ENCODE measurements around the gene ZFYVE16. TPM values are rescaled to one million over a fixed set of nuclear protein-coding genes. Genes with fewer than 3 reads are reported as not detected.

Gene ZFYVE16
- total and polyA plus RNA-seq, 2 of the 13 experiments (the other 11 are each of a cell fraction or from before 2014, with no cell fraction given), result 9.3 to 33.3 TPM

DNA sequence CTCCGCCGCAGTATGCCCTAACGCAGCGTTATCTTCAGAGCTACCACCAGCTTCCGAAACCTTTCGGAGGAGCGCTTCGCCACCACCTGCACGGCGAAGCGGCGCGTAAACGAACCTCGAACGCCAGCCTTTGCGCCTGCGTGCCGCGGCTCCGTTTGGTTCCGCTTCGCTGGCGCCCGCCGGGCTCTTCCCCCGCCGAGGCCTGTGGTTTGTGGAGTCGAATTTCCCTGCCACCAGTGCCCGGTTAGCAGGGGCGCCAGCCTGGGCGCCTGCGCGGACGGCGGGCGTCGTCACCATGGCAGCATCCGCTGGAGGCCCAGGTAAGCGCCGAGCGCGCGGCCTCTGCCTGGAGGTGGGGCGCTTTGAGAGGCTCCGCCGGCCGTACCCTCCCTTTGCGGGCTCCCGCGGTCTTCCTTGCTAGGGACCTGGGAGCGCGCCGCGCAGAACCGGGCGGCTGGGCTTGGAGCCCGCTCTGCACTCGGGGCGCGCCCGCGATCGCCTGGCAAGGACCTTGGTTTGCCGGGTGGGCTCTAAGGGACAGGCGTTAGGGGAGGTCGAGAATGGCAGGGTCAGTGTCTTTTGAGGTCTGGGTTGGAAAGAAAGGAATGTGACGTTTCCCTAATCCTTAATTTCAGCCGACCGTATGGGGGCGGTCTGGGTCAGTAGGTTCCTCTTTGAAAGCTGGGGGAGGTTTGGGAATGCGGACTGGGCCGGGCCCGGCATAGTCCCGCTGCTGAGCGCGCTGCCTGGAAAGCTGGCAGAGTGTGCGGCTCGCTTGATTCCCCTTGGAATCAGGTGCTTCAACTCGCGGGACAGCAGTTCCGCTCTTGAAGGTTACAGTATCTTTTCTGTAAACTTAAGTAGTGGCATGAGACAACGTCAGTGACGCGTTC lies 80.2 kb downstream of the ZFYVE16 start, which contains the start of gene FAM151B (continued):
- TF ChIP-seq NR2C2 (CRISPR knock-in tag; IDR thresholded peaks at IDR 0.05; ENCODE audit: borderline replicate concordance) (peak; percentile 57), ZNF552 (CRISPR knock-in tag; IDR thresholded peaks at IDR 0.05; ENCODE audit: borderline replicate concordance) (0 out of 2 replicates have a peak, but pooled peaks have one; percentile 39), ZNF382 (CRISPR knock-in tag; IDR thresholded peaks at IDR 0.05; ENCODE audit: borderline replicate concordance) (no peak), ZFP41 (CRISPR knock-in tag; IDR thresholded peaks at IDR 0.05; ENCODE audit: borderline replicate concordance) (no peak), CEBPB (IDR thresholded peaks at IDR 0.05; ENCODE audit: borderline replicate concordance, low read depth, low read length) (no peak), NFKBIZ (CRISPR knock-in tag; IDR thresholded peaks at IDR 0.05) (no peak), ZNF121 (CRISPR knock-in tag; IDR thresholded peaks at IDR 0.05) (peak; percentile 75; the same call in 1 of the 2 replicates), GABPA (IDR thresholded peaks at IDR 0.05; ENCODE audit: low read depth, low read length) (no peak), GABPA (CRISPR knock-in tag; IDR thresholded peaks at IDR 0.05; ENCODE audit: low read depth) (peak; percentile 59; the same call in 1 of the 2 replicates), ZNF782 (CRISPR knock-in tag; IDR thresholded peaks at IDR 0.05; ENCODE audit: borderline replicate concordance) (peak; percentile 62; the same call in 1 of the 2 replicates), THYN1 (CRISPR knock-in tag; IDR thresholded peaks at IDR 0.05; ENCODE audit: borderline replicate concordance, low read depth) (peak; percentile 89; the same call in 1 of the 2 replicates), PAWR (CRISPR knock-in tag; IDR thresholded peaks at IDR 0.05; ENCODE audit: borderline replicate concordance) (no peak), ZNF17 (CRISPR knock-in tag; IDR thresholded peaks at IDR 0.05) (peak; percentile 63; the same call in 1 of the 2 replicates), ZMYM2 (CRISPR knock-in tag; IDR thresholded peaks at IDR 0.05) (peak; percentile 68; the same call in 1 of the 2 replicates), BCL6 (CRISPR knock-in tag; IDR thresholded peaks at IDR 0.05) (peak; percentile 43), ZNF564 (CRISPR knock-in tag; IDR thresholded peaks at IDR 0.05) (no peak), RNF2 (conservative IDR thresholded peaks at IDR 0.05; ENCODE audit: low read depth) (peak; percentile 72; the same call in 1 of the 2 replicates), KLF16 (CRISPR knock-in tag; IDR thresholded peaks at IDR 0.05) (0 out of 4 replicates have a peak, but pooled peaks of 1 of the 2 experiments have one; percentile 44), ARNT (IDR thresholded peaks at IDR 0.05) (no peak), ESRRA (CRISPR knock-in tag; IDR thresholded peaks at IDR 0.05; ENCODE audit: low read depth) (no peak), RXRA (CRISPR knock-in tag; IDR thresholded peaks at IDR 0.05) (peak; percentile 51; the same call in 1 of the 2 replicates), BHLHE40 (IDR thresholded peaks at IDR 0.05; ENCODE audit: low read length) (no peak), SNAPC2 (CRISPR knock-in tag; IDR thresholded peaks at IDR 0.05) (peak; percentile 85), FOXK1 (CRISPR knock-in tag; IDR thresholded peaks at IDR 0.05; ENCODE audit: borderline replicate concordance, low read depth) (0 out of 2 replicates have a peak, but pooled peaks have one; percentile 17)
- TF ChIP-seq, protein P1, sequence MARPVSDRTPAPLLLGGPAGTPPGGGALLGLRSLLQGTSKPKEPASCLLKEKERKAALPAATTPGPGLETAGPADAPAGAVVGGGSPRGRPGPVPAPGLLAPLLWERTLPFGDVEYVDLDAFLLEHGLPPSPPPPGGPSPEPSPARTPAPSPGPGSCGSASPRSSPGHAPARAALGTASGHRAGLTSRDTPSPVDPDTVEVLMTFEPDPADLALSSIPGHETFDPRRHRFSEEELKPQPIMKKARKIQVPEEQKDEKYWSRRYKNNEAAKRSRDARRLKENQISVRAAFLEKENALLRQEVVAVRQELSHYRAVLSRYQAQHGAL (CRISPR knock-in tag; IDR thresholded peaks at IDR 0.05; ENCODE audit: not compliant biosample characterization), result no peak
- TF ChIP-seq, protein P2, sequence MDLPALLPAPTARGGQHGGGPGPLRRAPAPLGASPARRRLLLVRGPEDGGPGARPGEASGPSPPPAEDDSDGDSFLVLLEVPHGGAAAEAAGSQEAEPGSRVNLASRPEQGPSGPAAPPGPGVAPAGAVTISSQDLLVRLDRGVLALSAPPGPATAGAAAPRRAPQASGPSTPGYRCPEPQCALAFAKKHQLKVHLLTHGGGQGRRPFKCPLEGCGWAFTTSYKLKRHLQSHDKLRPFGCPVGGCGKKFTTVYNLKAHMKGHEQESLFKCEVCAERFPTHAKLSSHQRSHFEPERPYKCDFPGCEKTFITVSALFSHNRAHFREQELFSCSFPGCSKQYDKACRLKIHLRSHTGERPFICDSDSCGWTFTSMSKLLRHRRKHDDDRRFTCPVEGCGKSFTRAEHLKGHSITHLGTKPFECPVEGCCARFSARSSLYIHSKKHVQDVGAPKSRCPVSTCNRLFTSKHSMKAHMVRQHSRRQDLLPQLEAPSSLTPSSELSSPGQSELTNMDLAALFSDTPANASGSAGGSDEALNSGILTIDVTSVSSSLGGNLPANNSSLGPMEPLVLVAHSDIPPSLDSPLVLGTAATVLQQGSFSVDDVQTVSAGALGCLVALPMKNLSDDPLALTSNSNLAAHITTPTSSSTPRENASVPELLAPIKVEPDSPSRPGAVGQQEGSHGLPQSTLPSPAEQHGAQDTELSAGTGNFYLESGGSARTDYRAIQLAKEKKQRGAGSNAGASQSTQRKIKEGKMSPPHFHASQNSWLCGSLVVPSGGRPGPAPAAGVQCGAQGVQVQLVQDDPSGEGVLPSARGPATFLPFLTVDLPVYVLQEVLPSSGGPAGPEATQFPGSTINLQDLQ (CRISPR knock-in tag; IDR thresholded peaks at IDR 0.05), result peak; percentile 22; the same call in 1 of the 2 replicates
- TF ChIP-seq, protein P3, sequence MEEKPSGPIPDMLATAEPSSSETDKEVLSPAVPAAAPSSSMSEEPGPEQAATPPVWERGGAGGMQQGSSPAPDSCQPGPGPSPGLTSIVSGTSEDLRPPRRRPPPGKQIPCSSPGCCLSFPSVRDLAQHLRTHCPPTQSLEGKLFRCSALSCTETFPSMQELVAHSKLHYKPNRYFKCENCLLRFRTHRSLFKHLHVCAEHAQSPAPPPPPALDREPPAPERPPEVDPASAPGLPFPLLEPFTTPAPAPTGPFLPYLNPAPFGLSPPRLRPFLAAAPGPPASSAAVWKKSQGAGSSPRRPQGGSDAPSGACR (CRISPR knock-in tag; IDR thresholded peaks at IDR 0.05), result peak; percentile 24; the same call in 1 of the 2 replicates
